OCI-LY7 (cell line): Measurements from ENCODE around the gene TNIK. TPM values are rescaled to one million over a fixed set of nuclear protein-coding genes. Genes with fewer than 3 reads are reported as not detected.

Source experiments
- BruUV-seq: library from RNA; stranded (reverse); fragments of 400-500 nt; replicated peaks from 2 replicates; lab custom pipeline; 2021; lab: Mats Ljungman, UMichigan
- CTCF ChIA-PET: fragments of 300-600 bp; sonication (Branson Sonifier 250); formaldehyde crosslinking; loops from one replicate; lab custom pipeline; 2022; ENCODE audit warnings: antibody characterized with exemption; ENCODE audit not compliant: unreplicated experiment; lab: Charles Lee
- POLR2A ChIA-PET: fragments of 300-600 bp; sonication (Branson Sonifier 250); formaldehyde crosslinking; loops from one replicate; lab custom pipeline; 2022; ENCODE audit warnings: antibody characterized with exemption; lab: Charles Lee
- DNase-seq: peaks from one replicate; pipeline ENCODE4 v3.0.0-alpha.2; 2015; ENCODE audit warnings: low spot score
- H2AFZ ChIP-seq: fragments of 200-600 bp; sonication (generic), shearing (Covaris generic); 2 replicates; pipeline ENCODE4 v1.6.1; 2014; ENCODE audit warnings: mild to moderate bottlenecking, antibody characterized with exemption, low read length, moderate library complexity
- H3K27ac ChIP-seq: fragments of 200-600 bp; sonication (generic); 2 replicates; pipeline ENCODE4 v1.5.1; 2014; ENCODE audit warnings: mixed run types, low read depth, mild to moderate bottlenecking, moderate library complexity, low read length, inconsistent platforms; ENCODE audit not compliant: poor library complexity, severe bottlenecking
- H3K36me3 ChIP-seq: fragments of 200-600 bp; sonication (generic); 2 replicates; pipeline ENCODE4 v1.6.1; 2014; ENCODE audit warnings: mild to moderate bottlenecking, antibody characterized with exemption, low read length, moderate library complexity, mixed read lengths; ENCODE audit not compliant: insufficient read depth
- H3K4me1 ChIP-seq: fragments of 200-600 bp; sonication (generic); 2 replicates; pipeline ENCODE4 v1.5.1; 2014; ENCODE audit warnings: mild to moderate bottlenecking, low read length; ENCODE audit not compliant: insufficient read depth, poor library complexity, severe bottlenecking
- H3K4me2 ChIP-seq: fragments of 200-600 bp; sonication (generic); 2 replicates; pipeline ENCODE4 v1.6.1; 2014; ENCODE audit warnings: mild to moderate bottlenecking, low read length
- H3K4me3 ChIP-seq: fragments of 200-600 bp; sonication (generic); 2 replicates; pipeline ENCODE4 v1.5.1; 2014; ENCODE audit warnings: mild to moderate bottlenecking, low read depth, low read length; ENCODE audit not compliant: poor library complexity, severe bottlenecking
- H3K79me2 ChIP-seq: fragments of 200-600 bp; sonication (generic); 2 replicates; pipeline ENCODE4 v1.6.1; 2016; ENCODE audit warnings: low read depth, mild to moderate bottlenecking, low read length, moderate library complexity, mixed read lengths; ENCODE audit not compliant: insufficient read depth
- H3K9me2 ChIP-seq: fragments of 200-600 bp; sonication (generic); 2 replicates; pipeline ENCODE4 v1.6.1; 2016; ENCODE audit warnings: mild to moderate bottlenecking, low read length, mixed read lengths; ENCODE audit not compliant: insufficient read depth
- H3K9me3 ChIP-seq: fragments of 200-600 bp; sonication (generic); 2 replicates; pipeline ENCODE4 v1.6.1; 2014; ENCODE audit warnings: mild to moderate bottlenecking, mixed run types, low read length, mixed read lengths
- H4K20me1 ChIP-seq: fragments of 200-600 bp; sonication (generic); 2 replicates; pipeline ENCODE4 v1.6.1; 2014; ENCODE audit warnings: mild to moderate bottlenecking, antibody characterized with exemption, low read length, moderate library complexity, mixed read lengths; ENCODE audit not compliant: insufficient read depth
- EZH2phosphoT487 ChIP-seq: fragments of 200-600 bp; sonication (generic); IDR thresholded peaks from 2 replicates; pipeline ENCODE4 v1.6.1; 2018; ENCODE audit warnings: low read depth, borderline replicate concordance, mild to moderate bottlenecking, mixed run types, antibody characterized with exemption, low read length, moderate library complexity, mixed read lengths
- intact Hi-C: fragments of 100-400 bp; cut with micrococcal nuclease; formaldehyde crosslinking; loops from one replicate; pipeline ENCODE4 v1.10.0; 2022; ENCODE audit not compliant: unreplicated experiment
- total RNA-seq, 2 experiments: library from RNA; depleted of rRNA in 1 of 2; stranded (reverse); fragments of >200 nt in 1 of 2; shearing (Covaris generic) in 1 of 2; gene quantifications; 2 replicates each; pipeline ENCODE4 v1.2.3, GENCODE V29; 2014 to 2022
- TF ChIP-seq, protein P1 (sequence below): fragments of 200-600 bp; sonication (generic); conservative IDR thresholded peaks from 2 replicates; pipeline ENCODE4 v1.5.1; 2014; ENCODE audit warnings: mild to moderate bottlenecking, antibody characterized with exemption, low read length, moderate library complexity, mixed read lengths

Gene TNIK
- total RNA-seq, 2 experiments from 2014 or later = not detected

DNA sequence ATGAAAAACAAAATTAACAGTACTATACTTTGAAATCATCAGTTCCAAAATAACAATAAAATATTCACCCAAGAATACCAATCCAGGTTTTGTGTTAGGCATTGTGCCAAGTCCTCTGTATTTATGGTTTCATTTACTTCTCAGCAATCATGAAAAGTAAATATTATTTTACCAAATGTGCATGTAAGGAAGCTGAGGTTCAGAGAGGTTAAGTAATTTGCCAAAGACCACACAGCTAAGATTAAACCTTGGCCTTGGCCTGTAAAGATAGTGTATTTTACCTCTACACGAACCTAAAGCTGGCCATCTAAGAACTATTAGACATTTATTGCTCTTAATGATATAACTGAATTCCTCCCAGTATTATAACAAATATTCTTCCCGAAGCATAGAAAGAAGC lies 309.3 kb downstream of the TNIK start:
- no TSS peak for BruUV-seq

GRCh38 chr3:171149526-171150116 lies 310.6 kb downstream of the TNIK start:
- Histone ChIP-seq H4K20me1 (no peaks in the 10 kb centered on the region), H3K9me2 (no peaks in the 10 kb centered on the region), H3K4me1 (no peaks in the 10 kb centered on the region), H3K9me3 (no peaks in the 10 kb centered on the region), H3K4me3 (no peak overlapping the region), H3K79me2 (no peaks in the 10 kb centered on the region), H3K27ac (no peak overlapping the region), H2AFZ (no peak overlapping the region), H3K36me3 (no peaks in the 10 kb centered on the region), H3K4me2 (no peak overlapping the region)
- ChIA-PET CTCF (no interaction called here), POLR2A (no interaction called here)
- BruUV-seq = no TSS peak
- no peak for DNase-seq
- TF ChIP-seq, protein P1, sequence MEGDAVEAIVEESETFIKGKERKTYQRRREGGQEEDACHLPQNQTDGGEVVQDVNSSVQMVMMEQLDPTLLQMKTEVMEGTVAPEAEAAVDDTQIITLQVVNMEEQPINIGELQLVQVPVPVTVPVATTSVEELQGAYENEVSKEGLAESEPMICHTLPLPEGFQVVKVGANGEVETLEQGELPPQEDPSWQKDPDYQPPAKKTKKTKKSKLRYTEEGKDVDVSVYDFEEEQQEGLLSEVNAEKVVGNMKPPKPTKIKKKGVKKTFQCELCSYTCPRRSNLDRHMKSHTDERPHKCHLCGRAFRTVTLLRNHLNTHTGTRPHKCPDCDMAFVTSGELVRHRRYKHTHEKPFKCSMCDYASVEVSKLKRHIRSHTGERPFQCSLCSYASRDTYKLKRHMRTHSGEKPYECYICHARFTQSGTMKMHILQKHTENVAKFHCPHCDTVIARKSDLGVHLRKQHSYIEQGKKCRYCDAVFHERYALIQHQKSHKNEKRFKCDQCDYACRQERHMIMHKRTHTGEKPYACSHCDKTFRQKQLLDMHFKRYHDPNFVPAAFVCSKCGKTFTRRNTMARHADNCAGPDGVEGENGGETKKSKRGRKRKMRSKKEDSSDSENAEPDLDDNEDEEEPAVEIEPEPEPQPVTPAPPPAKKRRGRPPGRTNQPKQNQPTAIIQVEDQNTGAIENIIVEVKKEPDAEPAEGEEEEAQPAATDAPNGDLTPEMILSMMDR = no peak
- no peak for TF ChIP-seq EZH2phosphoT487
- intact Hi-C loops = no loop called here

More for the DNA sequence above, 309.3 kb downstream of the TNIK start:
- no peaks in the 10 kb centered on the region for H4K20me1 ChIP-seq
- H2AFZ ChIP-seq = no peak overlapping the region
- no peak overlapping the region for H3K4me3 ChIP-seq
- H3K79me2 ChIP-seq = no peaks in the 10 kb centered on the region
- CTCF ChIA-PET = interaction anchor here (1.3 kb wide), 1 partner anchor 65 kb away, joined by 3 read pairs; no protein-coding TSS in a partner anchor
- intact Hi-C loops = no loop called here
- H3K4me1 ChIP-seq = no peaks in the 10 kb centered on the region
- no peak overlapping the region for H3K27ac ChIP-seq
- H3K9me3 ChIP-seq = no peaks in the 10 kb centered on the region
- no peak for DNase-seq
- H3K9me2 ChIP-seq = no peaks in the 10 kb centered on the region
- H3K36me3 ChIP-seq = no peaks in the 10 kb centered on the region
- no peak overlapping the region for H3K4me2 ChIP-seq
- TF ChIP-seq, protein P1 = no peak
- no peak for TF ChIP-seq EZH2phosphoT487
- POLR2A ChIA-PET = no interaction called here

DNA sequence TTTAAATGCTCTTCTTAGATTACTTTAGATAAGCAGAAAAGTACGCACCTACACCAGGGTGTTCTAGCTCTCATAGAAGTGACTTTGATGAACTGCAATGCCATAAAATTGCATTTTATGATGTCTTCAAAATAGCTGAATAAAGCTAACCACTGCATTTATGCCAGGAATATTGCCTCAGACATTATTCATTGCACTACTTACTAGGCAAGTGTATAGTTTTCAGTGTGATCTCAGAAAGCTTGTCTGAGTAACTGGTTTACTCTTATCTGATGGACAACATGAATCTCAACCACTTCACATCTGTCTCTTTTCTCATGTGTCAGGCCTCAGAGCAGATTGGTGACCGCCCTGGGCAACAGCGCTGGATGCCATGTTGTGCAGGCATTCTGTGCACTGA lies 314.4 kb downstream of the TNIK start:
- Histone ChIP-seq H3K4me1 (no peaks in the 10 kb centered on the region), H3K9me2 (no peaks in the 10 kb centered on the region), H3K4me2 (no peak overlapping the region), H4K20me1 (no peaks in the 10 kb centered on the region), H3K9me3 (no peaks in the 10 kb centered on the region), H3K79me2 (no peaks in the 10 kb centered on the region), H3K27ac (no peak overlapping the region), H3K36me3 (no peaks in the 10 kb centered on the region), H3K4me3 (no peak overlapping the region), H2AFZ (no peak overlapping the region)
- POLR2A ChIA-PET = interaction anchor here (0.7 kb wide), 1 partner anchor 18 kb away, joined by 3 read pairs; no protein-coding TSS in a partner anchor
- DNase-seq = no peak
- no TSS peak for BruUV-seq
- CTCF ChIA-PET = no interaction called here
- intact Hi-C loops = no loop called here
- TF ChIP-seq, protein P1 = no peak
- TF ChIP-seq EZH2phosphoT487 = no peak
